Activated CD4-positive, alpha-beta T cell treated with anti-CD3 and anti-CD28 coated beads, Interleukin-2, amount 10 ng/mL, durations not matched to agents 24 days and 14 days (primary cell): Measurements from ENCODE around the gene WNT9A. TPM values are rescaled to one million over a fixed set of nuclear protein-coding genes. Genes with fewer than 3 reads are reported as not detected.
A peak's percentile ranks its signal among the peaks of the same experiment; 100 is the strongest.

Source experiments
- DNase-seq: peaks from one replicate; pipeline ENCODE4 v3.0.0; 2022
- H3K27ac Mint-ChIP-seq: one replicate; pipeline ENCODE4 v1.8.0; 2022; ENCODE audit warnings: mild to moderate bottlenecking, mixed read lengths
- H3K27me3 Mint-ChIP-seq: one replicate; pipeline ENCODE4 v1.8.0; 2022; ENCODE audit warnings: mixed read lengths
- H3K36me3 Mint-ChIP-seq: one replicate; pipeline ENCODE4 v1.8.0; 2022; ENCODE audit warnings: low read depth, mild to moderate bottlenecking, mixed read lengths
- H3K4me1 Mint-ChIP-seq: one replicate; pipeline ENCODE4 v1.8.0; 2021; ENCODE audit warnings: mixed read lengths
- H3K4me3 Mint-ChIP-seq: one replicate; pipeline ENCODE4 v1.8.0; 2022; ENCODE audit warnings: mild to moderate bottlenecking, moderate library complexity, mixed read lengths
- H3K9me3 Mint-ChIP-seq: one replicate; pipeline ENCODE4 v1.8.0; 2021; ENCODE audit warnings: mixed read lengths
- intact Hi-C: fragments of 100-400 bp; cut with micrococcal nuclease; formaldehyde crosslinking; loops from one replicate; pipeline ENCODE4 v1.15.1; 2023
- total RNA-seq: library from RNA; stranded (reverse); gene quantifications from 2 replicates; pipeline ENCODE4 v1.2.3, GENCODE V29; 2022

Gene WNT9A
- total RNA-seq, 1 donor from 2014 or later, result not detected

DNA sequence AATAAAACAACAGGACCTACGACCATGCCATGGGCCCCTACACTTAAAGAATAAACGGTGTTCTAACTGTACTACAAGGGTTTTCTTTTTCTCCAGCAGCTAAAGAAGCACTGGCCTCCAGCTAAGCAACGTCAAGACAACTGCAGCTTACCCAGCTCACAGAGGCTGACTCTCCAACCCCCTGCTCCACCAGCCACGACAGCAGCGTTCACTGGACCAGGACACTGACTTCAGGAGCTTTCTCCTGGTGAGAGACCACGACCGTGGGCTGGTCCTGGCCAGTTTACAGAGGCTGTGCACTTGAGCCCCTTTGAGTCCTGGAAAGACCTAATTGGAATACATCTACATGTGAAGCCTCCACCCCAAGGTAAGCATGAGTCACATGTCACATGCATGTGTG is 39.4 kb downstream of the WNT9A start:
- H3K9me3 Mint-ChIP-seq, result no peaks in the 10 kb centered on the region
- H3K27ac Mint-ChIP-seq, result no peak overlapping the region
- H3K36me3 Mint-ChIP-seq, result no peaks in the 10 kb centered on the region
- no peak overlapping the region for H3K4me3 Mint-ChIP-seq
- H3K4me1 Mint-ChIP-seq, result no peaks in the 10 kb centered on the region
- peaks cover 4% of the 10 kb centered on the region for H3K27me3 Mint-ChIP-seq
- DNase-seq, result no peak
- intact Hi-C loops, result no loop called here

GRCh38 chr1:227907439-227908015 is 40.2 kb downstream of the WNT9A start:
- no peaks in the 10 kb centered on the region for H3K4me1 Mint-ChIP-seq

GRCh38 chr1:227906550-227907071 is 41.1 kb downstream of the WNT9A start:
- H3K4me3 Mint-ChIP-seq, result no peak overlapping the region
- no peaks in the 10 kb centered on the region for H3K27me3 Mint-ChIP-seq

More at GRCh38 chr1:227907439-227908015, 40.2 kb downstream of the WNT9A start:
- H3K36me3 Mint-ChIP-seq, result no peaks in the 10 kb centered on the region
- peaks cover 2% of the 10 kb centered on the region for H3K27me3 Mint-ChIP-seq
- H3K9me3 Mint-ChIP-seq, result no peaks in the 10 kb centered on the region
- no peak overlapping the region for H3K27ac Mint-ChIP-seq
- no peak overlapping the region for H3K4me3 Mint-ChIP-seq
- no peak for DNase-seq
- intact Hi-C loops, result no loop called here

DNA sequence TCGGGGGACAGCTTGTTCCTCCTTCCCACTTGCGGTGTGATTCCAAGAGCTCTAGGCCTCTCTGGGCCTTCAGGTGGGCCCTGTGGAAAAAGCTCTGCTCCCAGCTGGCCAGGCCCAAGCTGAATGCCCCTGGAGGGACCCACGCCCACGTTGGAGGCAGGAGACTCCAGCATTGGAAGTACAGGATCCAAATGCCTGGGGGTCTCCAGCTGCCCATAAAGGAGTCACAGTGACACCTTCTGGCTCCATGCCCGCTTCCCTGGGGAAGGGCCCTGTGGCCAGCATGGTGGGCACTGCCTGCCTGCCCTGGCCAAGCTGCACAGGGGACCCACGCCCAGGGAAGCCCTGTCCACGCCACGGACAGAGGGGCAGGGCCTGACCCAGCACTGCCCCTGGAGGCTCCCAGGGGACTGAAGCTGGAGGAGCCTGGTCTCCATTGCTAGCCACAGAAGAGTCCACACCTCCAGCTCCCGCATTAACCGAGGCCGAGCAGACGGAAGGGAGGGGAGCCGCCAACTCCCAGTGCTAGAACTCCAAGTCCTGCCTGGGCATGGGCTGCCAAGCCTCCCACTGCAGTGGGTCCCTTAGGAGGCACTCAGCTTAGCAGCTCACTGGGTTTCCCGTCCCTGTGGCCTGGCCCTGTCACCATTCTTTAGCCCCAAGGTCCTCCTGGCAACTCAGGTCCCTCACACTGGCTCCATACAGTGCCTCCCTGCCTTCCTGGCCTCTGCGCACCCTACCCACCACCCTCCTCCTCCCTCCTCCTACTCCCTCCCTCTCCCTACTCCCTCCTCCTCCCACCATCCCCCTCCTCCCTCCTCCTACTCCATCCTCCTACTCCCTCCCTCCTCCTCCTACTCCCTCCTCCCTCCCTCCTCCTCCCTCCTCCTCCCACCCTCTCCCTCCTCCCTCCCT is 41.9 kb downstream of the WNT9A start:
- H3K4me1 Mint-ChIP-seq, result no peaks in the 10 kb centered on the region
- no peaks in the 10 kb centered on the region for H3K9me3 Mint-ChIP-seq
- intact Hi-C loops, result no loop called here
- no peaks in the 10 kb centered on the region for H3K27me3 Mint-ChIP-seq
- H3K27ac Mint-ChIP-seq, result no peak overlapping the region
- no peak overlapping the region for H3K4me3 Mint-ChIP-seq
- H3K36me3 Mint-ChIP-seq, result no peaks in the 10 kb centered on the region
- no peak for DNase-seq

More at GRCh38 chr1:227906550-227907071, 41.1 kb downstream of the WNT9A start:
- H3K4me1 Mint-ChIP-seq, result no peaks in the 10 kb centered on the region
- H3K27ac Mint-ChIP-seq, result no peak overlapping the region
- no peaks in the 10 kb centered on the region for H3K9me3 Mint-ChIP-seq
- DNase-seq, result no peak
- intact Hi-C loops, result no loop called here
- no peaks in the 10 kb centered on the region for H3K36me3 Mint-ChIP-seq

- Mint-ChIP-seq H3K4me3 (no peak overlapping the region), H3K27ac (no peak overlapping the region), H3K36me3 (no peaks in the 10 kb centered on the region), H3K9me3 (no peaks in the 10 kb centered on the region), H3K4me1 (no peaks in the 10 kb centered on the region), H3K27me3 (no peaks in the 10 kb centered on the region)
- no peak for DNase-seq
- intact Hi-C loops, result no loop called here
These were observed 43.0 kb downstream of the WNT9A start for GRCh38 chr1:227904541-227905335.

- DNase-seq, result no peak
- H3K9me3 Mint-ChIP-seq, result no peaks in the 10 kb centered on the region
- H3K4me1 Mint-ChIP-seq, result no peaks in the 10 kb centered on the region
- no peaks in the 10 kb centered on the region for H3K36me3 Mint-ChIP-seq
- H3K4me3 Mint-ChIP-seq, result no peak overlapping the region
- intact Hi-C loops, result no loop called here
- H3K27me3 Mint-ChIP-seq, result no peaks in the 10 kb centered on the region
- no peak overlapping the region for H3K27ac Mint-ChIP-seq
These were observed 43.9 kb downstream of the WNT9A start for GRCh38 chr1:227903614-227904501.

GRCh38 chr1:227903061-227903521 is 44.6 kb downstream of the WNT9A start:
- Mint-ChIP-seq H3K9me3 (no peaks in the 10 kb centered on the region), H3K4me3 (no peak overlapping the region), H3K36me3 (no peaks in the 10 kb centered on the region), H3K27ac (no peak overlapping the region), H3K4me1 (no peaks in the 10 kb centered on the region), H3K27me3 (no peaks in the 10 kb centered on the region)
- DNase-seq, result no peak
- intact Hi-C loops, result no loop called here

GRCh38 chr1:227902641-227902990 is 45.1 kb downstream of the WNT9A start:
- no peaks in the 10 kb centered on the region for H3K27me3 Mint-ChIP-seq
- no peaks in the 10 kb centered on the region for H3K4me1 Mint-ChIP-seq
- no peaks in the 10 kb centered on the region for H3K9me3 Mint-ChIP-seq
- no peak for DNase-seq
- no peaks in the 10 kb centered on the region for H3K36me3 Mint-ChIP-seq
- H3K27ac Mint-ChIP-seq, result no peak overlapping the region
- intact Hi-C loops, result no loop called here
- no peak overlapping the region for H3K4me3 Mint-ChIP-seq

DNA sequence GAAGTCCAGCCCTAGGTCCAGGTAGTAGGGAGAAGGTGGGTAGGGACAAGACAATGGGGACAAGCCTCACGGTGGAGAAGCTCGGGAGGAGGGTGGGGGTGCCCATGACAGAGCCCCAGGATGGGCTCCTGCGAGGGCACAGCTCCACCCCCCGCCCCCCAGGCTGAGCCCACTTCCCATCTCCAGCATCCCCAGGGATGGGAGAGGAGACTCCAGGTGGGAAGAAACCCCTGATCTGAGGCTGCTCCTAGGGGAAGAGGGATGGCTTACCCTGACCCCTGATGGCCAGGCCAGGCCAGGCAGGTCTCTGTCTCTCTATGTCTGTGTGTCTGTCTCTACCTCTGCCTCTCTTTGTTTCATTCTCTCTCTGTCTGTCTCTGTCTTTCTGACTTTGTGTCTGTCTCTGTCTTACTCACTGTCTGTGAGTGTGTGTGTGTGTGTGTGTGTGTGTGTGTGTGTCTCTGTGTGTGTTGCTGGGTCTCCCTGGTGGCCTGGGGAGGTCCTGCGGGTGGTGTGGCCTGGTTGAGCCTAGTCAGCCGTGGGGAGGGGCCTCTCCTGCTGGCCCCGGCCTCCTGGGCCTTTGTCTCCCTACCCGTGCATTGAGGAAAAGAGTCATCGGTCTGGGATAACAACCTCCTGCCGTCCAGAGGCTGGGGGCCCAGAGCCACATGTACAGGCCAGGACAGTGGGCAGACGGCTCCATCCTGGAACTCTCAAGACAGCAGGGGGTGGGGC is 45.7 kb downstream of the WNT9A start:
- intact Hi-C loops, result no loop called here
- Mint-ChIP-seq H3K9me3 (no peaks in the 10 kb centered on the region), H3K27me3 (no peaks in the 10 kb centered on the region), H3K36me3 (no peaks in the 10 kb centered on the region), H3K27ac (no peak overlapping the region), H3K4me1 (no peaks in the 10 kb centered on the region), H3K4me3 (no peak overlapping the region)
- DNase-seq, result no peak

- Mint-ChIP-seq H3K4me3 (no peak overlapping the region), H3K36me3 (no peaks in the 10 kb centered on the region), H3K27me3 (no peaks in the 10 kb centered on the region), H3K27ac (no peak overlapping the region), H3K4me1 (no peaks in the 10 kb centered on the region), H3K9me3 (no peaks in the 10 kb centered on the region)
- no peak for DNase-seq
- intact Hi-C loops, result no loop called here
These were observed 46.4 kb downstream of the WNT9A start for GRCh38 chr1:227901239-227901905.

DNA sequence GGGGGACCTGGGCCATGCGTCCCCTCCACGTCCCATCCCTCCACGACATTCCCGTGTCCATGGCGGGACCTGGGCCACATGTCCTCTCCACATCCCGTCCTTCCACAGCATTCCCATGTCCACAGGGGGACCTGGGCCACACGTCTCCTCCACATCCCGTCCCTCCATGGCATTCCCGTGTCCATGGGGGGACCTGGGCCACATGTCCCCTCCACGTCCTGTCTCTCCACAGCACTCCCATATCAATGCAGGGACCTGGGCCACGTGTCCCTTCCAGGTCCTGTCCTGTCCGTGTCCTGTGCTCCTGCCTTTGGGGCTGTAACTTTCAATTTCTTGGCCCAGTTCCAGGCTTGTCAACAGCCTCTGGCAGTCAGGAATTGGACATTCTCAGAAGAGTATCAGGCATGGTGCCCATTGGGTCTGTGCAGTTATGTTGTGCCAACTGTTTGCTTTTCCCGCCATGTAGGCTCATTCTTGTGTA is 47.1 kb downstream of the WNT9A start:
- Mint-ChIP-seq H3K27me3 (no peaks in the 10 kb centered on the region), H3K27ac (peak overlapping the region; percentile 13), H3K9me3 (no peaks in the 10 kb centered on the region)

GRCh38 chr1:227899820-227900449 is 47.8 kb downstream of the WNT9A start:
- intact Hi-C loops, result no loop called here
- Mint-ChIP-seq H3K27ac (no peak overlapping the region), H3K4me3 (no peak overlapping the region), H3K9me3 (no peaks in the 10 kb centered on the region), H3K36me3 (no peaks in the 10 kb centered on the region), H3K4me1 (no peaks in the 10 kb centered on the region), H3K27me3 (no peaks in the 10 kb centered on the region)
- no peak for DNase-seq

More for the DNA sequence above, 47.1 kb downstream of the WNT9A start:
- Mint-ChIP-seq H3K36me3 (no peaks in the 10 kb centered on the region), H3K4me1 (no peaks in the 10 kb centered on the region), H3K4me3 (no peak overlapping the region)
- DNase-seq, result no peak
- intact Hi-C loops, result no loop called here
